Measurements from ENCODE around the gene KANK2. TPM values are rescaled to one million over a fixed set of nuclear protein-coding genes. Genes with fewer than 3 reads are reported as not detected.
A peak's percentile ranks its signal among the peaks of the same experiment; 100 is the strongest.

The KANK2 gene
- total RNA-seq, 1 experiment from 2014 or later = 27.8 TPM

- H3K27ac Mint-ChIP-seq (ENCODE audit: unreplicated experiment) = no peak overlapping the region
- H3K27me3 Mint-ChIP-seq (ENCODE audit: unreplicated experiment) = no peaks in the 10 kb centered on the region
- DNase-seq = no peak
- peaks cover 5% of the 10 kb centered on the region for H3K36me3 Mint-ChIP-seq (ENCODE audit: insufficient read depth, unreplicated experiment)
- intact Hi-C loops (cut with micrococcal nuclease; ENCODE audit: unreplicated experiment) = no loop called here
- no peak overlapping the region for H3K4me3 Mint-ChIP-seq (ENCODE audit: low read depth, unreplicated experiment)
- no TSS peak for BruUV-seq (replicated peaks)
- no peaks in the 10 kb centered on the region for H3K9me3 Mint-ChIP-seq (ENCODE audit: low read depth, unreplicated experiment)
- CTCF ChIA-PET = interaction anchor here (0.7 kb wide), 1 partner anchor 302 kb away, joined by 3 read pairs; no protein-coding TSS in a partner anchor
- no peaks in the 10 kb centered on the region for H3K4me1 Mint-ChIP-seq (ENCODE audit: low read depth, unreplicated experiment)
- TF ChIP-seq CTCF (IDR thresholded peaks at IDR 0.05; ENCODE audit: unreplicated experiment) = no peak
These were observed 37.2 kb upstream of the KANK2 start for GRCh38 chr19:11234486-11235075.

DNA sequence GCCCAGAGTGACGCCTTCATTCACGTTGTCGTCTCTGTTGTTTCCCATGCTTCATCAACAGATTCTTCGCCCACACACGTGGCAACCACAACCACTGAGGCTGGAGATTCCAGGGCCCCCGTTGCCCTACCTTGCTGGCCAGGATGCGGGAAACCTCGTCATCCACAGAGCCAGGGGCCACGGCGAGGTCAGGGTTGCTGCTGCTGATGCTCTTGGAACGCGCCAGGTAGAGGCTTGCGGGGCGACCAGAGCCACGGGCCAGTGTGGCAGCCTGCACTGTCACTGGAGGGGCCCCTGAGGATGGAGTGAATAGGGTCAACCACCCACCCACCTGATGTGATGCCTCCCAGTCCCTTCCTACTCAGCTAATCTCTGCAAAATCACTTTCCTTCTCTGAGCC, 35.7 kb upstream of the KANK2 start:
- no peak for DNase-seq
- Mint-ChIP-seq H3K9me3 (ENCODE audit: low read depth, unreplicated experiment) (no peaks in the 10 kb centered on the region), H3K4me3 (ENCODE audit: low read depth, unreplicated experiment) (no peak overlapping the region), H3K27me3 (ENCODE audit: unreplicated experiment) (no peaks in the 10 kb centered on the region), H3K4me1 (ENCODE audit: low read depth, unreplicated experiment) (no peaks in the 10 kb centered on the region), H3K36me3 (ENCODE audit: insufficient read depth, unreplicated experiment) (no peaks in the 10 kb centered on the region), H3K27ac (ENCODE audit: unreplicated experiment) (no peak overlapping the region)
- BruUV-seq (replicated peaks) = no TSS peak
- intact Hi-C loops (cut with micrococcal nuclease; ENCODE audit: unreplicated experiment) = no loop called here
- CTCF ChIA-PET = no interaction called here
- TF ChIP-seq CTCF (IDR thresholded peaks at IDR 0.05; ENCODE audit: unreplicated experiment) = no peak

GRCh38 chr19:11232555-11232954, 35.2 kb upstream of the KANK2 start:
- Mint-ChIP-seq H3K9me3 (ENCODE audit: low read depth, unreplicated experiment) (no peaks in the 10 kb centered on the region), H3K27ac (ENCODE audit: unreplicated experiment) (no peak overlapping the region), H3K4me1 (ENCODE audit: low read depth, unreplicated experiment) (no peaks in the 10 kb centered on the region), H3K36me3 (ENCODE audit: insufficient read depth, unreplicated experiment) (no peaks in the 10 kb centered on the region), H3K27me3 (ENCODE audit: unreplicated experiment) (no peaks in the 10 kb centered on the region), H3K4me3 (ENCODE audit: low read depth, unreplicated experiment) (no peak overlapping the region)
- DNase-seq = no peak
- no peak for TF ChIP-seq CTCF (IDR thresholded peaks at IDR 0.05; ENCODE audit: unreplicated experiment)
- CTCF ChIA-PET = no interaction called here
- intact Hi-C loops (cut with micrococcal nuclease; ENCODE audit: unreplicated experiment) = no loop called here
- no TSS peak for BruUV-seq (replicated peaks)

- Mint-ChIP-seq H3K27me3 (ENCODE audit: unreplicated experiment) (no peaks in the 10 kb centered on the region), H3K27ac (ENCODE audit: unreplicated experiment) (peak overlapping the region; percentile 2), H3K36me3 (ENCODE audit: insufficient read depth, unreplicated experiment) (peaks cover 6% of the 10 kb centered on the region), H3K4me1 (ENCODE audit: low read depth, unreplicated experiment) (no peaks in the 10 kb centered on the region), H3K9me3 (ENCODE audit: low read depth, unreplicated experiment) (no peaks in the 10 kb centered on the region), H3K4me3 (ENCODE audit: low read depth, unreplicated experiment) (no peak overlapping the region)
- no peak for TF ChIP-seq CTCF (IDR thresholded peaks at IDR 0.05; ENCODE audit: unreplicated experiment)
- intact Hi-C loops (cut with micrococcal nuclease; ENCODE audit: unreplicated experiment) = no loop called here
- BruUV-seq (replicated peaks) = no TSS peak
- CTCF ChIA-PET = interaction anchor here (0.6 kb wide), 2 partner anchors 17 to 22 kb away, joined by 3 to 4 read pairs; no protein-coding TSS in a partner anchor
- no peak for DNase-seq
These were observed 33.5 kb upstream of the KANK2 start for GRCh38 chr19:11230621-11231386.
